Measurements from ENCODE around the gene TOM1L2. TPM values are rescaled to one million over a fixed set of nuclear protein-coding genes. Genes with fewer than 3 reads are reported as not detected.
"Not testable (repeated sequence)": the region's sequence is repeated elsewhere in the genome, so short reads cannot be mapped to it uniquely, and the experiment has no call there.

The TOM1L2 gene
- polyA plus RNA-seq, 1 experiment = 25.5 TPM

GRCh38 chr17:17917394-17917793 lies 54.8 kb downstream of the TOM1L2 start:
- Histone ChIP-seq H3K27me3 (ENCODE audit: control insufficient read depth, insufficient read depth, low read length) (no peaks in the 10 kb centered on the region), H3K27ac (ENCODE audit: low read depth, low read length) (no peak overlapping the region), H3K9me3 (ENCODE audit: control insufficient read depth, insufficient read depth, low read length) (no peaks in the 10 kb centered on the region), H3K4me3 (ENCODE audit: low read depth, low read length) (no peak overlapping the region)
- no peak for DNase-seq (ENCODE audit: low read depth, low spot score)
- ChIA-PET CTCF (interaction anchor here (0.6 to 1.1 kb wide), 2 partner anchors 26 to 235 kb away, joined by 3 to 4 read pairs; no protein-coding TSS in a partner anchor), POLR2A (interaction anchor here (0.5 kb wide), 1 partner anchor 17 kb away, joined by 4 read pairs; no protein-coding TSS in a partner anchor)
- no peak for TF ChIP-seq CTCF (IDR thresholded peaks at IDR 0.05; ENCODE audit: low read depth, low read length)

- DNase-seq (ENCODE audit: low read depth, low spot score) = no peak
- ChIA-PET POLR2A (no interaction called here), CTCF (no interaction called here)
- H3K4me3 ChIP-seq (ENCODE audit: low read depth, low read length) = no peak overlapping the region
- H3K27me3 ChIP-seq (ENCODE audit: control insufficient read depth, insufficient read depth, low read length) = no peaks in the 10 kb centered on the region
- H3K27ac ChIP-seq (ENCODE audit: low read depth, low read length) = no peak overlapping the region
- no peak for TF ChIP-seq CTCF (IDR thresholded peaks at IDR 0.05; ENCODE audit: low read depth, low read length)
- H3K9me3 ChIP-seq (ENCODE audit: control insufficient read depth, insufficient read depth, low read length) = no peaks in the 10 kb centered on the region
Measured at GRCh38 chr17:17915183-17915582, 57.0 kb downstream of the TOM1L2 start.

GRCh38 chr17:17913695-17914332 lies 58.4 kb downstream of the TOM1L2 start:
- Histone ChIP-seq H3K9me3 (ENCODE audit: control insufficient read depth, insufficient read depth, low read length) (no peaks in the 10 kb centered on the region), H3K4me3 (ENCODE audit: low read depth, low read length) (no peak overlapping the region), H3K27me3 (ENCODE audit: control insufficient read depth, insufficient read depth, low read length) (no peaks in the 10 kb centered on the region), H3K27ac (ENCODE audit: low read depth, low read length) (peak overlapping the region; percentile 52)
- ChIA-PET POLR2A (interaction anchor here (0.6 to 1.2 kb wide), 3 partner anchors 21 to 322 kb away, joined by 3 to 4 read pairs (median 3); partner anchors contain the start of genes DRC3, PEMT and TOM1L2), CTCF (interaction anchor here (1.9 kb wide), 1 partner anchor 119 kb away, joined by 6 read pairs; no protein-coding TSS in a partner anchor)
- TF ChIP-seq CTCF (IDR thresholded peaks at IDR 0.05; ENCODE audit: low read depth, low read length) = no peak
- peak; percentile 73 for DNase-seq (ENCODE audit: low read depth, low spot score)

GRCh38 chr17:17912336-17912735 lies 59.9 kb downstream of the TOM1L2 start:
- DNase-seq (ENCODE audit: low read depth, low spot score); CTCF ChIA-PET; H3K9me3 ChIP-seq (ENCODE audit: control insufficient read depth, insufficient read depth, low read length); POLR2A ChIA-PET; H3K4me3 ChIP-seq (ENCODE audit: low read depth, low read length); H3K27ac ChIP-seq (ENCODE audit: low read depth, low read length); H3K27me3 ChIP-seq (ENCODE audit: control insufficient read depth, insufficient read depth, low read length): not testable (repeated sequence)

GRCh38 chr17:17911001-17911613 lies 61.1 kb downstream of the TOM1L2 start:
- Histone ChIP-seq H3K27me3 (ENCODE audit: control insufficient read depth, insufficient read depth, low read length) (no peaks in the 10 kb centered on the region), H3K27ac (ENCODE audit: low read depth, low read length) (no peak overlapping the region), H3K9me3 (ENCODE audit: control insufficient read depth, insufficient read depth, low read length) (no peaks in the 10 kb centered on the region), H3K4me3 (ENCODE audit: low read depth, low read length) (no peak overlapping the region)
- ChIA-PET CTCF (interaction anchor here (1.6 kb wide), 1 partner anchor 8 kb away, joined by 4 read pairs; no protein-coding TSS in a partner anchor), POLR2A (no interaction called here)
- TF ChIP-seq CTCF (IDR thresholded peaks at IDR 0.05; ENCODE audit: low read depth, low read length) = no peak
- no peak for DNase-seq (ENCODE audit: low read depth, low spot score)

Measured in AG04450 (cell line).